ENCODE measurements around the gene PEAK1.

GRCh38 chr15:77070495-77071304, 349.2 kb downstream of the PEAK1 start, which contains the start of gene TSPAN3:
- TF ChIP-seq POLR2A (IDR thresholded peaks at IDR 0.05), result peak in 1 of 2 donors; percentile 89
- TF ChIP-seq CTCF (IDR thresholded peaks at IDR 0.05), result peak in 1 of 5 experiments; percentile 49
